Lower lobe of right lung (tissue), 2 donors: ENCODE measurements around the gene POFUT2. TPM values are rescaled to one million over a fixed set of nuclear protein-coding genes. Genes with fewer than 3 reads are reported as not detected.

Experiments
- ATAC-seq, 2 donors: fragments of 200-7000 bp; cut with Tn5 transposase; one replicate each; pipeline ENCODE4 v1.9.1; 2020 to 2022; ENCODE audit warnings: mild to moderate bottlenecking in 2 of 2, moderate library complexity in 2 of 2
- DNase-seq: peaks from one replicate; pipeline ENCODE4 v3.0.0-alpha.2; 2020
- H3K27ac ChIP-seq: fragments of 200-600 bp; one replicate; pipeline ENCODE4 v1.8.0; 2022
- H3K27me3 ChIP-seq: fragments of 200-600 bp; one replicate; pipeline ENCODE4 v1.8.0; 2022; ENCODE audit warnings: low read depth
- H3K36me3 ChIP-seq: fragments of 200-600 bp; one replicate; pipeline ENCODE4 v1.8.0; 2022; ENCODE audit warnings: mild to moderate bottlenecking
- H3K4me1 ChIP-seq: fragments of 200-600 bp; one replicate; pipeline ENCODE4 v1.8.0; 2022
- H3K4me3 ChIP-seq: fragments of 200-600 bp; one replicate; pipeline ENCODE4 v1.8.0; 2022; ENCODE audit warnings: mild to moderate bottlenecking
- H3K9me3 ChIP-seq: fragments of 200-600 bp; one replicate; pipeline ENCODE4 v1.8.0; 2022
- intact Hi-C: fragments of 100-400 bp; cut with DNase I; formaldehyde crosslinking; loops from one replicate; pipeline ENCODE4 v1.11.0; 2022
- total RNA-seq: library from RNA; stranded (reverse); fragmentation: NEBNext Ultra II Directional; extraction: Animal tissue kit (Norgen Biotek cat#: 25700); gene quantifications from one replicate; pipeline ENCODE4 v1.2.1, GENCODE V29; 2021
- TF ChIP-seq, protein P1 (sequence below): fragments of 200-600 bp; IDR thresholded peaks from one replicate; pipeline ENCODE4 v1.8.0; 2022; ENCODE audit warnings: antibody characterized with exemption, mild to moderate bottlenecking
- donor health status: DM: no; HTN: yes; CAD: no; lungs with severe emphysema.

Gene POFUT2
- total RNA-seq, 1 donor from 2014 or later = 29.1 TPM

DNA sequence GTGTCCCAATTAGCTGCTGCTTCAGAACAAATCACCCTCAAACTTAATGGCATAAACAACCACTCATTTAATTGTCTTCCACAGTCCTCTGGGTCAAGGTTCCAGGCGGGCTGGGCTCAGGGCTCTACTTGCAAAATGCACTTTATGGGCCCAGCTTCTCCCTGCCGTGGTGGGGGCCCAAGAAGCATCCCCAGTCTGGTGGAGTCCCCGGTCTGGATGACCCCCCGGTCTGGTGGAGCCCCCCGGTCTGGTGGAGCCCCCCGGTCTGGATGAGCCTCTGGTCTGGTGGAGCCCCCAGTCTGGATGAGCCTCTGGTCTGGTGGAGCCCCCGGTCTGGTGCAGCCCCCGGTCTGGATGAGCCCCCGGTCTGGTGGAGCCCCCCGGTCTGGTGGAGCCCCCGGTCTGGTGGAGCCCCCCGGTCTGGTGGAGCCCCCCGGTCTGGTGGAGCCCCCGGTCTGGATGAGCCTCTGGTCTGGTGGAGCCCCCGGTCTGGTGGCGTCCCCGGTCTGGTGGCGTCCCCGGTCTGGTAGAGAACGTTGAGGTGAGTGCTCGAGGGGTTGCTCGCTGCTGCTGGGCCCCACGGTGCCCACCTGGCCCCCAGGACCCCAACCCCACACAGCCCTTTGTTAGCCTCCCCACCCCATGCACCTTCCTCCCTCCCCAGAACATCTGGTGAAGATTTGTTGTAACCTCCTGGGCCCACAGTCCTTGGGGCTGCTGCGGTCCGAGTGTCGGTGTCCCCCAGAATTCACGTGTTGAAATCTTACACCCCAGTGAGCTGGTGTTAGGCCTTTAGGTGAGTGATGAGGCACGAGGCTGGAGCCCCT lies 33.8 kb downstream of the POFUT2 start:
- H3K36me3 ChIP-seq = no peaks in the 10 kb centered on the region
- peaks cover 51% of the 10 kb centered on the region for H3K27me3 ChIP-seq
- no peak overlapping the region for H3K4me3 ChIP-seq
- H3K27ac ChIP-seq = no peak overlapping the region
- H3K4me1 ChIP-seq = peaks cover 10% of the 10 kb centered on the region
- TF ChIP-seq, protein P1, sequence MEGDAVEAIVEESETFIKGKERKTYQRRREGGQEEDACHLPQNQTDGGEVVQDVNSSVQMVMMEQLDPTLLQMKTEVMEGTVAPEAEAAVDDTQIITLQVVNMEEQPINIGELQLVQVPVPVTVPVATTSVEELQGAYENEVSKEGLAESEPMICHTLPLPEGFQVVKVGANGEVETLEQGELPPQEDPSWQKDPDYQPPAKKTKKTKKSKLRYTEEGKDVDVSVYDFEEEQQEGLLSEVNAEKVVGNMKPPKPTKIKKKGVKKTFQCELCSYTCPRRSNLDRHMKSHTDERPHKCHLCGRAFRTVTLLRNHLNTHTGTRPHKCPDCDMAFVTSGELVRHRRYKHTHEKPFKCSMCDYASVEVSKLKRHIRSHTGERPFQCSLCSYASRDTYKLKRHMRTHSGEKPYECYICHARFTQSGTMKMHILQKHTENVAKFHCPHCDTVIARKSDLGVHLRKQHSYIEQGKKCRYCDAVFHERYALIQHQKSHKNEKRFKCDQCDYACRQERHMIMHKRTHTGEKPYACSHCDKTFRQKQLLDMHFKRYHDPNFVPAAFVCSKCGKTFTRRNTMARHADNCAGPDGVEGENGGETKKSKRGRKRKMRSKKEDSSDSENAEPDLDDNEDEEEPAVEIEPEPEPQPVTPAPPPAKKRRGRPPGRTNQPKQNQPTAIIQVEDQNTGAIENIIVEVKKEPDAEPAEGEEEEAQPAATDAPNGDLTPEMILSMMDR = no peak
- H3K9me3 ChIP-seq = no peaks in the 10 kb centered on the region
- DNase-seq (no peak), ATAC-seq (no peak)
- intact Hi-C loops = no loop called here

DNA sequence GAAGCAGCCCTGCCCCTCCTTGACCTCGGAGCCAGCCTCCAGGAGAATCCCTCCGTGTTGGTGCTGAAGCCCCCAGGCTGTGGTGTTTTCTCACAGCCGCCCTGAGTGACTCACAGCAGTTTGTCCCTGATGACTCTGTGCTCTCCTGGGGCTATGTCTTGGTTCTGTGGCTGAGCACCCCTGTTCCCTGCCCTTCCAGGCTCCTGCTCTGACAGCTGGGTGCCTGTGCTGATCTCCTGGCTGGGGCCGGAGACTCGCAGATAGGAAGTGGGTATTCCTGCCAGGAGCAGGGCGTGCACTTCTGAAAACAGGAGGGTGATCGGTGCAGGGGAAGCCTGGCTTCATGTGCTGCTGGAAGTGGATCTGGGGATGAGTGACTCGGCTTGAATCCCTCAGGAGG lies 34.5 kb downstream of the POFUT2 start:
- intact Hi-C loops = no loop called here
- ATAC-seq (no peak), DNase-seq (no peak)
- Histone ChIP-seq H3K36me3 (no peaks in the 10 kb centered on the region), H3K27me3 (peaks cover 51% of the 10 kb centered on the region), H3K9me3 (no peaks in the 10 kb centered on the region), H3K4me1 (peaks cover 10% of the 10 kb centered on the region), H3K4me3 (no peak overlapping the region), H3K27ac (no peak overlapping the region)
- TF ChIP-seq, protein P1 = no peak

DNA sequence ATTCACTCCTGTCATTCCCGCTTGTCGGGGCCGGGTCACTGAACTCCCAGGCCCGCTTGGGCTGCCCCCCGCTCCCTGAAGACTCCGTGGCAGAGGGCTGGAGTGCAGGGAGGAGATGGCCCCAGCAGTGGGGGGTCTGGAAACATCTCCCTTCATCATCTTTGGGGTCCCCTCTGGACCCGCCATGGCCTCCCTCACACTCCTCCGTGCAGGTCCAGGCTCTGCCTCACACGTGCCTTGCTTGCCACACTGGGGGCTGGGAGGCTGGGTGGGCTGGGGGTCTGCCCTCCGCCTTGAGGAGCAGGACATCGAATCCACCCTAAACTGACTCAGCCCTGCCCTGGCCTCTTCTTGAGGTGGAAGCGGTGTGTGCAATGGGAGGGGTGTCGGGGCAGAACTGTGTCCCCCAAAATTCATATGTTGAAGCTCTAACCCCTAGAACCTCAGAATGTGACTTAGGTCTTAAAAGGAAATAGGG lies 35.2 kb downstream of the POFUT2 start:
- Histone ChIP-seq H3K9me3 (no peaks in the 10 kb centered on the region), H3K4me1 (peaks cover 10% of the 10 kb centered on the region), H3K27ac (no peak overlapping the region), H3K4me3 (no peak overlapping the region), H3K27me3 (peaks cover 47% of the 10 kb centered on the region), H3K36me3 (no peaks in the 10 kb centered on the region)
- TF ChIP-seq, protein P1 = no peak
- intact Hi-C loops = no loop called here
- DNase-seq (no peak), ATAC-seq (no peak)

DNA sequence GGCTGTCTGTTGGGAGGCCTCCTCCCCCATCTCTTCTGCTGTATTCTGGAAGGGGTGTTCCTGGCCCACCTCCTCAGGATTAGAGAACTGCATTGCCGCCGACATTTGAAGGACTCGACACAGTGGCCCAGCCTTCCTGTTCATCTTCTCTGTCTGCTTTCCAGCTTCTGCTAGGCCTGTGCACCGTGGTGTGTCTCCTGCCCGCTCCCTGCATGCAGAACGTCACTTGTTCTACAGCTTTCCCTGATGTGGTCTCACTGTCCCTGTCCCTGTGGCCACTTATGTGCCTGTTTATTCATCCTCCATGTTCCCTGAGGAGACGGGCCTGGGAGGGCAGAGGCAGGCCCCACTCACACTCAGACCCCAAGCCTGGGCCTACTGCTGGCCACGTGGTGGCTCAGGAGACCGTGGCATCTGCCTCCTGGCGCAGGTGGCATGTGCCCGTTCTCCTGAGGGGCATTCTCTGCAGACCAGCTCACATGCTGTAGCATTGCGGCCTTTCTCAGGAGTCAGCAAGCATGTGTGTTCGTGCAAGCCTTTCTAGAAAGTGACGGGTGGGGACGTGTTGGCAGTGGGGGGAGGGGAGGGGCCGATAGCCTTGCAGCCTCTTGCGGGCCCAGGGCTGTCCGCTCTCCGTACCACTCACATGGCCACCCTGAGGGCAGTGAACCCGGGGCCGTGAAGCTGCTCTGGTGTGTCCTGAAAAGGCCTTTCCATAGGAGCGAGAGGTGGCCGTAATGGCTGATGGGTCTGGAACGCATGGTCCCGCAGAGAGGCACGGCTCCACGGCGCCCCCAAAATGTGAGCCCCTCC lies 35.9 kb downstream of the POFUT2 start:
- H3K36me3 ChIP-seq = no peaks in the 10 kb centered on the region
- TF ChIP-seq, protein P1 = no peak
- no peaks in the 10 kb centered on the region for H3K9me3 ChIP-seq
- ATAC-seq (no peak), DNase-seq (no peak)
- intact Hi-C loops = no loop called here
- H3K27me3 ChIP-seq = peaks cover 41% of the 10 kb centered on the region
- no peak overlapping the region for H3K27ac ChIP-seq
- H3K4me3 ChIP-seq = no peak overlapping the region
- peaks cover 4% of the 10 kb centered on the region for H3K4me1 ChIP-seq

DNA sequence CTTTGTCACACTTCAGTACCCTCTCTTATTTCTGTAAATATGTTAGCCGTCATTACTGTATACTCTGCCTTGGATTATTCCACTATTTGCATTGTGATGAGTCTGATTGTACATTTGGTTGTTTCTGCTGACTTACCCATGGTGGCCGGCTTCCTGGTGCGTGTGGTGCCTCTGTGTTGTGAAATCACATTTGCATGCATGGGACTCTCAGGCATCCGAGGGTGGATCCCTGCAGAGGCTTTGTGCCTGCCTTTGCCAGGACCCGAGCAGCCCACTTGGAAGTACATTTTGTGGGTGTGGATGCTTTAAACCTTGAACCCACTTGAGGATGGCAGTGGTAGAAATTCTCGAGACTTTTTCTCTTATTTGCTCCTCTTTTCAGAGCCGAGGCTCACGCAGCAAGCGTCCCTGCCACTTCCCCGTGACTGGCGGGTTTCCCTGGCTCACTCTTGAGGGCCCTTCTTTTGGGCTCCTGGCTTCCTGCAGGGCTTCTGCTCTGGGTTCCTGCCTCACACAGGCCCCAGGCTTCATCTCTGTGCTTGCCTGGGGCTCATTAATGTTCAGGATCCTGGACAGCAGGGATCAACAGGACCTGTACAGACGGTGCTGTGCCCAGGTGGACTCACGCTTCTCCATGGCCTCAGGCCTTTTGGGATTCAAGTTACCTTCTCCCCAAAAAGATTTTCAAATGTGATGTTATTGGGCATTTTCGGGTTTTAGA lies 36.6 kb downstream of the POFUT2 start:
- no peaks in the 10 kb centered on the region for H3K4me1 ChIP-seq
- intact Hi-C loops = no loop called here
- no peak overlapping the region for H3K27ac ChIP-seq
- H3K4me3 ChIP-seq = no peak overlapping the region
- H3K9me3 ChIP-seq = no peaks in the 10 kb centered on the region
- no peaks in the 10 kb centered on the region for H3K36me3 ChIP-seq
- no peak for ATAC-seq
- DNase-seq = no peak
- TF ChIP-seq, protein P1 = no peak
- H3K27me3 ChIP-seq = peaks cover 37% of the 10 kb centered on the region
